Endothelial cell of hepatic sinusoid (primary cell): ENCODE data around the gene BIRC5.
"Not testable (repeated sequence)": the region's sequence is repeated elsewhere in the genome, so short reads cannot be mapped to it uniquely, and the experiment has no call there.

Experiments used
- in situ Hi-C: cut with HindIII; loops from 2 replicates; pipeline ENCODE4 v1.10.0; 2017; ENCODE audit warnings: low sequenced_read_pairs

BIRC5 gene

DNA sequence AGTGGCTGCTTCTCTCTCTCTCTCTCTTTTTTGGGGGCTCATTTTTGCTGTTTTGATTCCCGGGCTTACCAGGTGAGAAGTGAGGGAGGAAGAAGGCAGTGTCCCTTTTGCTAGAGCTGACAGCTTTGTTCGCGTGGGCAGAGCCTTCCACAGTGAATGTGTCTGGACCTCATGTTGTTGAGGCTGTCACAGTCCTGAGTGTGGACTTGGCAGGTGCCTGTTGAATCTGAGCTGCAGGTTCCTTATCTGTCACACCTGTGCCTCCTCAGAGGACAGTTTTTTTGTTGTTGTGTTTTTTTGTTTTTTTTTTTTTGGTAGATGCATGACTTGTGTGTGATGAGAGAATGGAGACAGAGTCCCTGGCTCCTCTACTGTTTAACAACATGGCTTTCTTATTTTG is 9.7 kb downstream of the BIRC5 start:
- in situ Hi-C loops = no loop called here

DNA sequence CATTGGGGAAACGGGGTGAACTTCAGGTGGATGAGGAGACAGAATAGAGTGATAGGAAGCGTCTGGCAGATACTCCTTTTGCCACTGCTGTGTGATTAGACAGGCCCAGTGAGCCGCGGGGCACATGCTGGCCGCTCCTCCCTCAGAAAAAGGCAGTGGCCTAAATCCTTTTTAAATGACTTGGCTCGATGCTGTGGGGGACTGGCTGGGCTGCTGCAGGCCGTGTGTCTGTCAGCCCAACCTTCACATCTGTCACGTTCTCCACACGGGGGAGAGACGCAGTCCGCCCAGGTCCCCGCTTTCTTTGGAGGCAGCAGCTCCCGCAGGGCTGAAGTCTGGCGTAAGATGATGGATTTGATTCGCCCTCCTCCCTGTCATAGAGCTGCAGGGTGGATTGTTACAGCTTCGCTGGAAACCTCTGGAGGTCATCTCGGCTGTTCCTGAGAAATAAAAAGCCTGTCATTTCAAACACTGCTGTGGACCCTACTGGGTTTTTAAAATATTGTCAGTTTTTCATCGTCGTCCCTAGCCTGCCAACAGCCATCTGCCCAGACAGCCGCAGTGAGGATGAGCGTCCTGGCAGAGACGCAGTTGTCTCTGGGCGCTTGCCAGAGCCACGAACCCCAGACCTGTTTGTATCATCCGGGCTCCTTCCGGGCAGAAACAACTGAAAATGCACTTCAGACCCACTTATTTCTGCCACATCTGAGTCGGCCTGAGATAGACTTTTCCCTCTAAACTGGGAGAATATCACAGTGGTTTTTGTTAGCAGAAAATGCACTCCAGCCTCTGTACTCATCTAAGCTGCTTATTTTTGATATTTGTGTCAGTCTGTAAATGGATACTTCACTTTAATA is 10.4 kb downstream of the BIRC5 start:
- in situ Hi-C loops = loop anchor here (5.0 kb wide), 1 partner anchor 47 kb away; no protein-coding TSS in a partner anchor

- in situ Hi-C loops = loop anchor here (5.0 kb wide), 1 partner anchor 48 kb away; no protein-coding TSS in a partner anchor
These were observed 11.2 kb downstream of the BIRC5 start for GRCh38 chr17:78225088-78225865.

- in situ Hi-C loops = loop anchor here (5.0 kb wide), 1 partner anchor 49 kb away; no protein-coding TSS in a partner anchor
These were observed 12.2 kb downstream of the BIRC5 start for GRCh38 chr17:78226055-78226758.

DNA sequence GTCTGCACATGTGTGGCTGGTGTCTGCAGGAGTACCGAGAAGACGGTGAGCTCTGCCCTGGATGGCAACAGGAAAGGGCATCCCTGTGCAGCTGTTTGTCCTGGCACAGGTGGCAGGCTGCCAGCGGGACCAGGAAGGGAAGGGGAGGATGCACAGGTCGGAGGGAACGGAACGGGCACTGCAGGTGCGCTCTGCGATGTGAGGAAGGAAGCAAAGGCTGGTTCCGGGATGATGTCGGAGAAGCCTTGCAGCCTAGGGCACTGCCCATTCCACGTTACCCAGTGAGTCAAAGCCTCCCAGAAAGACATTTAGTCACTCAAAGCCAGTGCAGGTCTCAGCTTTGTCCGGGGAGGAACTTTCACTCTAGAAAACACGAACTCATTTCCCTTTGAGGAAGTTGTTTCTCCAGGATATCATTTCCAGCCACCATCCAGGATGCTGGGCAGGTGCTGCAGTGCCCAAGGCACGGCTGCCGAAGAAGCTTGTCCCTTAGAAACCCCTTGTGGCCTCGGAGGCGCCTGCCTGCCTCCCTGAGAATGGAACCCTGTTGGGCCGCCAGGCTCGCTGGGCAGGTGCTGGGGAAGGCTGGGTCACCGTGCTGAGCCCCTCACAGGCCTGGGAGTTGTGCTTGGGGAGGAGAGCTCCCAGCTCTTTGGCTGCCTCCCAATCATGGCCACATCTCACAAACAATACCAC is 12.9 kb downstream of the BIRC5 start:
- in situ Hi-C loops = loop anchor here (5.0 kb wide), 1 partner anchor 50 kb away; no protein-coding TSS in a partner anchor

- in situ Hi-C loops = loop anchor here (5.0 kb wide), 1 partner anchor 50 kb away; no protein-coding TSS in a partner anchor
These were observed 13.4 kb downstream of the BIRC5 start for GRCh38 chr17:78227455-78227916.

DNA sequence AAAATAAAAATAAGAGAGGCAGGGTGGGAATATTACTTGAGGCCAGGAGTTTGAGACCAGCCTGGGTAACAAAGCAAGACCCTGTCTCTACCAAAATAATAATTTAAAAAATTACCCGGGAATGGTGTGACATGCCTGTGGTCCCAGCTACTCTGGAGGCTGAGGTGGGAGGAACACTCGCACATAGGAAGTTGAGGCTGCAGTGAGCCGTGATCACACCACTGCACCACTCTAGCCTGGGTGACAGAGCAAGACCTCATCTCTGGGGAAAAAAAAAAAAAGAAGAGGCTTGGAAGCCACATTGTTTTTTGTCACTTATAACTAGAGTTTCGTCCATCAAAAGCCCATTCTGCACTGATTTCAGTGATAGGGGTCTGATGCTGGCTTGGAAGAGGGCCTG is 14.1 kb downstream of the BIRC5 start:
- in situ Hi-C loops = loop anchor here (5.0 kb wide), 1 partner anchor 51 kb away; no protein-coding TSS in a partner anchor

DNA sequence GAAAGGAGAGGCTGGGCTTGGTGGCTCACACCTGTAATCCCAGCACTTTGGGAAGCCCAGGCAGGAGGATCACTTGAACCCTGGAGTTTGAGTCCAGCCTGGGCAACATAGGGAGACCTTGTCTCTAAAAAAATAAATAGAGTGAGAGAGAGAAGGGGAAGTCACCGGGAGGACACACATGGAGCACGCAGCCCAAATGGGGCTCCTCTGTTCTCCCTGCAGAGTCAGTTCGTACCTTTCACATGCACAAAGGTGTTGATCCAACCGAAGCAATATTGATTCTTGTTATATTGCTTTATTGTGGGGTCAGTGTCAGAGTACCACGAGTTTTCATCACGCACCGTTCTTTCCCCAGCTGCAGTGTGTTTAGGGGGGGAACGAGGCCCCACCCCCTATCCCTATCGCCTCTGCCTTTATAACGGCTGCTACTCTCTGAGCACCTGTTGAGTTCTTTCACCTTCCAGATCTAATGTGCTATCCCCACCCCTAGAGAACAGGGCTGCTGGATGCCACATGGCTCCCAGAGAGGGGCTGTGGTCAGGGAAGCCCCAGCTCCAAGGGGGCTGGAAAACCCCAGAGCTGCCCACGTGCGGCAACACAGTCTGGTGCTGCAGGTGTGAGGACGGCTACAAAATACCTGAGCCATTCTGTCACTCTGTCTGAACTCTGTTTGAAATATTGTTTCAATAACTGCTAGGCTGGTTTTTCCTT is 16.4 kb downstream of the BIRC5 start:
- in situ Hi-C loops = no loop called here

DNA sequence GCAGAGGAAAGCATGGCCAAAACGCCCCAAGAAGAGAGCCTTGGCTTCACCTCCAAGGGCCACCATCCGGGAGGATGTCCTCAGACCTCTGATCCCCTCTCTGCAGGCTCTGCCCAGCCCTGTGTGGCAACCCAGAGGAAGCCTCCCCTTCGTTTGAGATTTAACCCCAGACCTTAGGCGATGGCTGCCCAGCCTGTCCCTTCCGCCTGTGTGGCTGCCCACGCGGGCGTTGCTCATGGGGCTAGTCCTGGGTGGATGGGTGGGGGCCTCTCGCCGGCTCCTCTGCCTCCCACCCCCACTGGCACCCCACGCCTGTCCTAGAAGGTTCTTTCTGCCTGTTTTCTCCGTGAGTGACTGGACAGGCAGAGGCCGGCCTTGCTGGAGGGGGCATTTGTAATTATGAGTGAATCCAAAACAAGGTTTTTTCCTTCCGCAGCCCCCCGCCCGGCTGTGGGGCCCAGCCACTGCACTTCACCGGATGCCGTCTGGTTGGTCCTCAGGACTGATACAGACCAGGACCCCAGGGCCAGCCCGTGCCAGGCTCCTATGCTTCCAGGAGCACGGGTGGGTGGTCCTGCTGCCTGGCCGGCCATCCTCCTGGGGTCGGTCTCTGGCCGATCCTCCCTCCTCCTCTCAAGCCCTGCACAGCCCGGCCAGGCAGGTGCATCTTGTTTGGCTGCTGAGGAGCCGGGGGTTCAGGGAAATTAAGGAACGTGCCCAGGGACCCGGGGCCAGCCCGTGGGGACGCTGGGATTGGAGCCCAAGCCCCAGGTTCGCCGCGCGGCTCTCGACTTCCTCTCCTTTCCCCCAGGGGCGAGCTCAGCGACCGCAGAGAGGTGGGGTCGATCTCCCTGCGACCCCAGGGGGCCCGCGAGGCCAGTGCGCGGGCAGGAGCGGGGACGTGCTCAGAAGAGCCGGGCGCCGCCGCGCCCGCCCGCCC is 17.2 kb downstream of the BIRC5 start, which contains the start of gene TMEM235:
TMEM235 (plus strand) TSS at position 636 of the 940 bp plus-strand sequence. CDS start 393 bp downstream, outside the sequence.
- in situ Hi-C loops = no loop called here

DNA sequence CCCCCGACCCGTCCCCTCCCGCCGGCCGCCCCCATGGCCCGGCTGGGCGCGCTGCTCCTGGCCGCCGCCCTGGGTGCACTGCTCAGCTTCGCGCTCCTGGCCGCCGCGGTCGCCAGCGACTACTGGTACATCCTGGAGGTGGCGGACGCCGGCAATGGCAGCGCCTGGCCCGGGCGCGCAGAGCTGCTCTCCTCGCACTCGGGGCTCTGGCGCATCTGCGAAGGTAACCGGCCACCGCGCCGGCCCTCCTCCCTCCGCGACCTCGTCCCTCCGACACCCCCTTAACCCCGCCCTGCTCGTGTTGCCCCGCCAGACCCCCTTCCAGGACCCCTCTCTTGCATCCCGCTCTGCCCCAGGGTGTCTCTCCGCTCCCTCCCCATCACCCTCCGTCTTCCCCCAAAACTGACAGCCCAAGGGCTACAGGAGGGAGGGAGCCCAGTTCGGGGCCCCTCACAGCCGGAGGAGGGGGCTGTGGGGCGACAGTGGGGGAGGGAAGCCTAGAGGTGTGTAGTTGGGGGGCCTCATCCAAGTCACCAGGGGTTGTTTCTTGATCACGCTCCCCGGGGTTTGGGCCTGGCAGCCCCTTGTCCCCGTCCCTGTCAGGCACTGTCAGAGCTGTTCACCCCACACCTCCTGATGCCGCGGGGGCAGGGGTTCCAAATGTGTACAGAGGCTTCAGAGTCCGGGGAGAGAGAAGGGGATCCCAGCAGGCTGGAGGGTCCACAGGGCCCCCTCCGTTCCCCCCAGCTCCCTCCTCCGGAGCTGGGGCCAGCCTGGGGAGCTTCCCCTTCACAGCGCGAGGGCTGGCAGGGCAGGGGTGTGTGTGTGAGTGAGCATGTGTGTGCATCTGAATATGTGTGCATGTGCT is 18.2 kb downstream of the BIRC5 start:
- in situ Hi-C loops = no loop called here

GRCh38 chr17:78232859-78233173 is 18.8 kb downstream of the BIRC5 start:
- in situ Hi-C loops = no loop called here

GRCh38 chr17:78233678-78234077 is 19.6 kb downstream of the BIRC5 start:
- in situ Hi-C loops = no loop called here

DNA sequence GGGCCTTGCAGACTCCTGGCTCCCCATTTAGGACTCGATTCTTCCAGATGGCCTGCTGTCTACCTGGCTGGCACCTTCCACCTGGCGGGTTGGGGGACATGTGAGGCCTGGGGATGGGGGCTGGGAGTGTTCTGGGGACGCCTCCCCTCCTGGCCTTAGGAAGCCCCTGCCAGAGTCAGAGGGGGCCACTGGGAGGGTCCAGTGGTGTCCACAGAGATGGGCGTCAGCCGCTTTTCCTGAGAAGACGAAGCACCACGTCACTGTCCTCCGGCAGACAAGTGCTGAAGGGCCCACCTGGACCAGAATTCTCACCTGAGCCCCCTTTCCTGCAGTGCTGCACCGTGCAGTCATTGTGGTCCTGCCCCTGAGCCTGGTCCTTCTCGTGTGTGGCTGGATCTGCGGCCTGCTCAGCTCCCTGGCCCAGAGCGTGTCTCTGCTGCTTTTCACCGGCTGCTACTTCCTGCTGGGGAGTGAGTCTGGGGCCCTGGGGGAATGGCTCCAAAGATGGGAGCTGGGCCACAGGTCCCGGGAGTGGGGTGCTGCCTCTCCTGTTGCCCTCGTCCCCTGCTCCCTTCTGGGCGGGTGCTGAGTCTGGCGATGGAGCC is 20.3 kb downstream of the BIRC5 start:
- in situ Hi-C loops = no loop called here

GRCh38 chr17:78235022-78235421 is 21.0 kb downstream of the BIRC5 start:
- in situ Hi-C loops = not testable (repeated sequence)

DNA sequence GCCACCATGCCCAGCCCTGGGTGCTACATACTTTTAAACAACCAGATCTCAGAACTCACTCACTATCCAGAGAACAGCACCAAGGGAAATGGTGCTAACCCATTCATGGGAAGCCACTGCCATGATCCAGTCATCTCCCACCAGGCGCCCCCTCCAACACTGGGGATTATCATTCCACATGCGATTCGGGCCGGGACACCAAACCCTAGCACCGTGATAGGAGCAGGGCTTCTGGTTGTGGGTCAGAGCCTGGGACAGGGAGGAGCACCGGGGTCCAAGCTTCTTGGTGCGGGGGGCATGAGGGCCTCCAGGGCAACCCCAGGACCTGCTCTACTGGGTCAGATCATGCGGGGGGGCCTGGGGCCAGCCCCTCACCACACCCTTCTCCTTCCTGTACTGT is 21.8 kb downstream of the BIRC5 start:
- in situ Hi-C loops = no loop called here

- in situ Hi-C loops = no loop called here
These were observed 22.5 kb downstream of the BIRC5 start for GRCh38 chr17:78236362-78237127.
